HEK293 (cell line): Measurements from ENCODE around the gene F5.
A peak's percentile ranks its signal among the peaks of the same experiment; 100 is the strongest.

Experiments used
- CTCF ChIA-PET: fragments of 350-600 bp; formaldehyde crosslinking; extraction: SDS; loops from one replicate; lab custom pipeline; 2021; ENCODE audit warnings: antibody characterized with exemption; lab: Yijun Ruan, JAX
- POLR2A ChIA-PET: fragments of 300-600 bp; formaldehyde crosslinking; extraction: SDS; loops from one replicate; lab custom pipeline; 2020; ENCODE audit warnings: antibody characterized with exemption, inconsistent platforms; lab: Yijun Ruan, JAX
- H3K27ac ChIP-seq: fragments of 200-500 bp; sonication (Bioruptor generic); 2 replicates; pipeline ENCODE4 v1.5.1; 2014; ENCODE audit warnings: low read depth, low read length, control low read depth, inconsistent platforms; ENCODE audit errors: extremely low read depth
- H3K36me3 ChIP-seq, 2 experiments: fragments of 200-500 bp in 1 of 2; sonication (Bioruptor generic) in 1 of 2; 1 replicate in 1 of 2; 2 replicates in 1 of 2; pipeline ENCODE4 v1.5.1; 2014 to 2017; ENCODE audit warnings: inconsistent platforms in 2 of 2, low read length in 2 of 2; ENCODE audit not compliant: control insufficient read depth in 2 of 2, insufficient read depth in 1 of 2
- H3K4me1 ChIP-seq: fragments of 200-500 bp; sonication (Bioruptor generic); 2 replicates; pipeline ENCODE4 v1.5.1; 2014; ENCODE audit warnings: mild to moderate bottlenecking, low read length, inconsistent platforms; ENCODE audit not compliant: control insufficient read depth, insufficient read depth
- H3K4me3 ChIP-seq: 2 replicates; pipeline ENCODE4 v1.5.1; 2011; ENCODE audit warnings: low read depth, mild to moderate bottlenecking, control low read depth, low read length, moderate library complexity
- H3K9me3 ChIP-seq: fragments of 200-500 bp; sonication (Bioruptor generic); 2 replicates; pipeline ENCODE4 v1.5.1; 2014; ENCODE audit warnings: low read depth, low read length, inconsistent platforms; ENCODE audit not compliant: control insufficient read depth, insufficient read depth
- BCL11B ChIP-seq: fragments of 450-650 bp; formaldehyde crosslinking; IDR thresholded peaks from 2 replicates; pipeline ENCODE4 v1.5.1; 2016; ENCODE audit warnings: low read depth, missing biosample characterization, missing genetic modification characterization
- GLI2 ChIP-seq: fragments of 450-650 bp; formaldehyde crosslinking; IDR thresholded peaks from 2 replicates; pipeline ENCODE4; 2017; ENCODE audit warnings: missing biosample characterization, missing genetic modification characterization, low read depth, borderline replicate concordance
- IKZF3 ChIP-seq: fragments of 450-650 bp; IDR thresholded peaks from 2 replicates; pipeline ENCODE4 v1.5.0; 2018; ENCODE audit warnings: missing biosample characterization, mild to moderate bottlenecking, missing genetic modification characterization, moderate library complexity
- TCF7L2 ChIP-seq: IDR thresholded peaks from 2 replicates; pipeline ENCODE4 v1.6.1; 2011; ENCODE audit warnings: low read depth, mild to moderate bottlenecking, inconsistent platforms, low read length, moderate library complexity, borderline replicate concordance
- TRIM28 ChIP-seq: IDR thresholded peaks from 2 replicates; pipeline ENCODE4 v1.6.1; 2011; ENCODE audit warnings: low read length, control low read depth, borderline replicate concordance
- ZBTB1 ChIP-seq: fragments of 450-650 bp; formaldehyde crosslinking; IDR thresholded peaks from 2 replicates; pipeline ENCODE4 v1.5.1; 2016; ENCODE audit warnings: missing biosample characterization, missing genetic modification characterization
- ZBTB48 ChIP-seq: fragments of 450-650 bp; formaldehyde crosslinking; IDR thresholded peaks from 2 replicates; pipeline ENCODE4 v1.5.1; 2016; ENCODE audit warnings: missing biosample characterization, missing genetic modification characterization
- ZFP41 ChIP-seq: fragments of 450-650 bp; formaldehyde crosslinking; IDR thresholded peaks from 2 replicates; pipeline ENCODE4 v1.5.1; 2016; ENCODE audit warnings: missing biosample characterization, missing genetic modification characterization, borderline replicate concordance
- ZNF112 ChIP-seq: fragments of 450-650 bp; formaldehyde crosslinking; IDR thresholded peaks from 2 replicates; pipeline ENCODE4 v1.5.0; 2017; ENCODE audit warnings: missing biosample characterization, missing genetic modification characterization
- ZNF174 ChIP-seq: fragments of 450-650 bp; formaldehyde crosslinking; IDR thresholded peaks from 2 replicates; pipeline ENCODE4 v1.5.0; 2017; ENCODE audit warnings: missing biosample characterization, mild to moderate bottlenecking, missing genetic modification characterization
- ZNF175 ChIP-seq: fragments of 450-650 bp; formaldehyde crosslinking; IDR thresholded peaks from 2 replicates; pipeline ENCODE4 v1.5.1; 2016; ENCODE audit warnings: missing biosample characterization, missing genetic modification characterization
- ZNF23 ChIP-seq: fragments of 450-650 bp; formaldehyde crosslinking; IDR thresholded peaks from 2 replicates; pipeline ENCODE4 v1.5.1; 2016; ENCODE audit warnings: missing biosample characterization, missing genetic modification characterization, borderline replicate concordance
- ZNF324 ChIP-seq: fragments of 450-650 bp; formaldehyde crosslinking; IDR thresholded peaks from 2 replicates; pipeline ENCODE4 v1.5.1; 2016; ENCODE audit warnings: missing biosample characterization, missing genetic modification characterization
- ZNF335 ChIP-seq: fragments of 450-650 bp; formaldehyde crosslinking; conservative IDR thresholded peaks from 2 replicates; pipeline ENCODE4 v1.5.1; 2016; ENCODE audit warnings: missing biosample characterization, missing genetic modification characterization
- ZNF391 ChIP-seq: fragments of 450-650 bp; formaldehyde crosslinking; IDR thresholded peaks from 2 replicates; pipeline ENCODE4 v1.5.1; 2016; ENCODE audit warnings: low read depth, missing biosample characterization, missing genetic modification characterization, borderline replicate concordance
- ZNF433 ChIP-seq: fragments of 450-650 bp; formaldehyde crosslinking; IDR thresholded peaks from 2 replicates; pipeline ENCODE4 v1.5.1; 2016; ENCODE audit warnings: missing biosample characterization, missing genetic modification characterization, low read depth
- ZNF621 ChIP-seq: fragments of 450-650 bp; formaldehyde crosslinking; IDR thresholded peaks from 2 replicates; pipeline ENCODE4 v1.5.1; 2017; ENCODE audit warnings: missing biosample characterization, missing genetic modification characterization
- ZNF654 ChIP-seq: fragments of 450-650 bp; formaldehyde crosslinking; IDR thresholded peaks from 2 replicates; pipeline ENCODE4 v1.5.1; 2016; ENCODE audit warnings: low read depth, missing biosample characterization, missing genetic modification characterization
- ZNF664 ChIP-seq: fragments of 450-650 bp; formaldehyde crosslinking; IDR thresholded peaks from 2 replicates; pipeline ENCODE4 v1.5.1; 2016; ENCODE audit warnings: missing biosample characterization, missing genetic modification characterization
- ZNF843 ChIP-seq: fragments of 450-650 bp; formaldehyde crosslinking; IDR thresholded peaks from 2 replicates; pipeline ENCODE4 v1.5.1; 2016; ENCODE audit warnings: missing biosample characterization, missing genetic modification characterization
- TF ChIP-seq, protein P1 (sequence below): fragments of 450-650 bp; formaldehyde crosslinking; IDR thresholded peaks from 2 replicates; pipeline ENCODE4 v1.5.1; 2016; ENCODE audit warnings: missing biosample characterization, missing genetic modification characterization
- TF ChIP-seq, protein P2 (sequence below): fragments of 450-650 bp; formaldehyde crosslinking; IDR thresholded peaks from 2 replicates; pipeline ENCODE4 v1.5.1; 2016; ENCODE audit warnings: missing biosample characterization, missing genetic modification characterization
- TF ChIP-seq, protein P3 (sequence below): fragments of 450-650 bp; formaldehyde crosslinking; IDR thresholded peaks from 2 replicates; pipeline ENCODE4 v1.5.1; 2016; ENCODE audit warnings: missing biosample characterization, missing genetic modification characterization
- TF ChIP-seq, protein P4 (sequence below): fragments of 450-650 bp; formaldehyde crosslinking; IDR thresholded peaks from 2 replicates; pipeline ENCODE4 v1.5.1; 2016; ENCODE audit warnings: missing biosample characterization, missing genetic modification characterization

Gene F5

DNA sequence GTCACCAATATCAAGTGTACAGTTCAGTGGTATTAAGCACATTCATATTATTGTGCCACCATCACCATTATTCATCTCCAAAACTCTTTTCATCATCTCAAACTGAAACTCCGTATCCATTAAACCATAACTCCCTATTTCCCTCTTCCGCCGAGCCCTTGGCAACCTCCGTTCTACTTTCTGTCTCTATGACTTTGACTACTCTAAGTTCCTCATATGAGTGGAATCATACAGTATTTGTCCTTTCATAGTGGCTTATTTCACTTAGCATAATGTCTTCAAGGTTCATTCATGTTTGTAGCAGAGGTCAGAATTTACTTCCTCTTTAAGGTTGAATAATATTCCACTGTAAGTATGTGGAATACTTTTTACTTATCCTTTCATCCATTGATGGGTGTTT, 21.9 kb upstream of the F5 start (continued):
- no peak for TF ChIP-seq ZNF23 (tag by site-specific recombination)
- no peak for TF ChIP-seq BCL11B
- TF ChIP-seq ZBTB1 (tag by site-specific recombination), result no peak
- no peak for TF ChIP-seq ZNF391 (tag by site-specific recombination)
- no peak for TF ChIP-seq ZBTB48
- TF ChIP-seq, all 188 proteins: peak for 0

DNA sequence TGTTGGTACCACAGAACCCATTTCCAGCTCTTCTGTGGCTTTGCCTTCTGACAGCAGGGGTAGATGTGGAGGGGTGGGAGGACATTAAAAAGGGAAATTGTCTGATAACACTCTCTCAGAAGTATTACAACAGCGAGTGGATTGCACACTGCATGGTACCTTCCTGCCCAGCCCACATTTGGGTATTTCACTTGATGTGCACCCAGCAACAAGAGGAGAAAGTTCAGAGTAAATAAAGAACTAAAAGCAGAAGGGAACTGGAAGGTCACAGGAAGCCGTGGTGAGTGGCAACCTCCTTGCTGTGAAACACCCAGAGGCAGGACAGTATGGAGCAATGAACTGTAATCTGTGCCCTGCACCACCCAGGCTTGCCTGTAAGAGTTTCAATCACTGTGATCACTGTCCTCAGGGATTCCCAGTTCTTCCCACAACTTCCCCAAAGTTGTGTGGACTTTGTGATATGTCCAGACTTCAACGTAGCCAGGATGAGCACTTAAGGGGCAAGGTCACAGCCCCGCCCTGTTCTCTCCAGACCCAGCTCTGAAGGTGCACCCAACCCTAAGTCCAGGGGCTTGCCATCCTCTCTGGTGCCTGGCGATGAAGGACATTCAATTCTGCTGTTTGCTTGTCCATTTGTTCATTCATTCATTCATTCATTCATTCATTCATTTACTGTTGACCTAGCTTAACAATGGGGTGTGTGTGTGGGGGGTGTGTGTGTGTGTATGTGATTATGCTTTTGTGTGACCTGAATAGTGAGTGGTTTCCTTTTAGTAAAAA, 18.7 kb upstream of the F5 start:
- TF ChIP-seq TCF7L2 (no peak), ZFP41 (tag by site-specific recombination) (no peak)
- TF ChIP-seq, protein P1, sequence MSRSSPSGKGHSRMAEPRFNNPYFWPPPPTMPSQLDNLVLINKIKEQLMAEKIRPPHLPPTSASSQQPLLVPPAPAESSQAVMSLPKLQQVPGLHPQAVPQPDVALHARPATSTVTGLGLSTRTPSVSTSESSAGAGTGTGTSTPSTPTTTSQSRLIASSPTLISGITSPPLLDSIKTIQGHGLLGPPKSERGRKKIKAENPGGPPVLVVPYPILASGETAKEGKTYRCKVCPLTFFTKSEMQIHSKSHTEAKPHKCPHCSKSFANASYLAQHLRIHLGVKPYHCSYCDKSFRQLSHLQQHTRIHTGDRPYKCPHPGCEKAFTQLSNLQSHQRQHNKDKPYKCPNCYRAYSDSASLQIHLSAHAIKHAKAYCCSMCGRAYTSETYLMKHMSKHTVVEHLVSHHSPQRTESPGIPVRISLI (tag by site-specific recombination), result no peak
- TF ChIP-seq, protein P2, sequence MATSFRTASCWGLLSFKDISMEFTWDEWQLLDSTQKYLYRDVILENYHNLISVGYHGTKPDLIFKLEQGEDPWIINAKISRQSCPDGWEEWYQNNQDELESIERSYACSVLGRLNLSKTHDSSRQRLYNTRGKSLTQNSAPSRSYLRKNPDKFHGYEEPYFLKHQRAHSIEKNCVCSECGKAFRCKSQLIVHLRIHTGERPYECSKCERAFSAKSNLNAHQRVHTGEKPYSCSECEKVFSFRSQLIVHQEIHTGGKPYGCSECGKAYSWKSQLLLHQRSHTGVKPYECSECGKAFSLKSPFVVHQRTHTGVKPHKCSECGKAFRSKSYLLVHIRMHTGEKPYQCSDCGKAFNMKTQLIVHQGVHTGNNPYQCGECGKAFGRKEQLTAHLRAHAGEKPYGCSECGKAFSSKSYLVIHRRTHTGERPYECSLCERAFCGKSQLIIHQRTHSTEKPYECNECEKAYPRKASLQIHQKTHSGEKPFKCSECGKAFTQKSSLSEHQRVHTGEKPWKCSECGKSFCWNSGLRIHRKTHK (tag by site-specific recombination), result no peak
- TF ChIP-seq, protein P3, sequence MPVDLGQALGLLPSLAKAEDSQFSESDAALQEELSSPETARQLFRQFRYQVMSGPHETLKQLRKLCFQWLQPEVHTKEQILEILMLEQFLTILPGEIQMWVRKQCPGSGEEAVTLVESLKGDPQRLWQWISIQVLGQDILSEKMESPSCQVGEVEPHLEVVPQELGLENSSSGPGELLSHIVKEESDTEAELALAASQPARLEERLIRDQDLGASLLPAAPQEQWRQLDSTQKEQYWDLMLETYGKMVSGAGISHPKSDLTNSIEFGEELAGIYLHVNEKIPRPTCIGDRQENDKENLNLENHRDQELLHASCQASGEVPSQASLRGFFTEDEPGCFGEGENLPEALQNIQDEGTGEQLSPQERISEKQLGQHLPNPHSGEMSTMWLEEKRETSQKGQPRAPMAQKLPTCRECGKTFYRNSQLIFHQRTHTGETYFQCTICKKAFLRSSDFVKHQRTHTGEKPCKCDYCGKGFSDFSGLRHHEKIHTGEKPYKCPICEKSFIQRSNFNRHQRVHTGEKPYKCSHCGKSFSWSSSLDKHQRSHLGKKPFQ (tag by site-specific recombination), result no peak
- H3K4me1 ChIP-seq, result no peaks in the 10 kb centered on the region
- POLR2A ChIA-PET, result no interaction called here
- H3K9me3 ChIP-seq, result no peaks in the 10 kb centered on the region
- CTCF ChIA-PET, result no interaction called here
- H3K4me3 ChIP-seq, result no peak overlapping the region
- no peak overlapping the region for H3K27ac ChIP-seq
- no peaks in the 10 kb centered on the region for H3K36me3 ChIP-seq

DNA sequence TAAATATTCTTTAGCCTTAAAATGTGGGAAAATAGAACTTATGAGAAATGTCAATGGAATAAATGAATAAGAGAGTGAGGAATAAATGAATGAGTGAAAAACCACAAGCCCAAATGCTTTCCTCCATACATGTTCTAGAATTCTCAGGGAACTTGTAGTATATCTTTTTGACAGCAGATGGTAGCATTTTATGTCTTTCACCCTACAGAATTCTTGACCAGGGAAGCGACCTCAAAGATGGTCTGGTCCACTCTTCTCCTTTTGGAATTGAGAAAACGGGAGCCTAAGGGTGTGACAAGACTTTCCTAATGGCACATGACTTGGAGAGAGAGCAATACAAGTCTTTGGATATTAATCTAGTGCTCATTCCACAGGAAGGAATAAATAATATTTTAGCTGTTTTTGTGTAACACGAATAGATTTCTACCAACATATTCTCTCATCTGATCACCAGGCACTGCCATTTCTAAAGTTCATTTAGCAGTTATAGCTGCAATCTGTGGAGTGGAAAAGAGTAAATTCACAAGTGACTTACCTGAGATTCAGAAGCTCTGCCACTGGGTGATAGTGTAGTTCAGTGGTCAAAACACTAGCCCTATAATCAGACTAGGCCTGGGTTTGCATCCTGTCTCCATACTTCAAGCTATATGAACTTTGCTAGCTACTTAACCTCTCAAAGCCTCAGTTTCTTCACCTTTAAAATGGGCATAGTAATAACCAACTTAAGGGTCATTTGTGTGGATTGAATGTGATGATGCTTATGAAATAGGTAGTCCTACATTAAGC, 15.0 kb upstream of the F5 start:
- H3K27ac ChIP-seq, result no peak overlapping the region
- H3K4me1 ChIP-seq, result no peaks in the 10 kb centered on the region
- ChIA-PET POLR2A (no interaction called here), CTCF (interaction anchor here (0.6 to 3.1 kb wide), 30 partner anchors 9 to 988 kb away, joined by 3 to 50 read pairs (median 4); partner anchors contain the start of gene F5)
- no peaks in the 10 kb centered on the region for H3K9me3 ChIP-seq
- H3K4me3 ChIP-seq, result no peak overlapping the region
- no peaks in the 10 kb centered on the region for H3K36me3 ChIP-seq
- no peak for TF ChIP-seq ZNF112
- TF ChIP-seq ZNF654, result peak; percentile 63
- no peak for TF ChIP-seq ZNF174 (tag by site-specific recombination)
- no peak for TF ChIP-seq IKZF3 (tag by site-specific recombination)
- no peak for TF ChIP-seq ZBTB1 (tag by site-specific recombination)
- no peak for TF ChIP-seq ZNF175 (tag by site-specific recombination)
- no peak for TF ChIP-seq TRIM28
- TF ChIP-seq ZNF335 (tag by site-specific recombination), result 0 out of 2 replicates have a peak, but pooled peaks have one; percentile 20
- no peak for TF ChIP-seq GLI2 (tag by site-specific recombination)
- no peak for TF ChIP-seq ZNF664 (tag by site-specific recombination)
- TF ChIP-seq ZNF324, result no peak
- no peak for TF ChIP-seq ZNF433 (tag by site-specific recombination)
- no peak for TF ChIP-seq ZFP41 (tag by site-specific recombination)
- TF ChIP-seq, protein P4, sequence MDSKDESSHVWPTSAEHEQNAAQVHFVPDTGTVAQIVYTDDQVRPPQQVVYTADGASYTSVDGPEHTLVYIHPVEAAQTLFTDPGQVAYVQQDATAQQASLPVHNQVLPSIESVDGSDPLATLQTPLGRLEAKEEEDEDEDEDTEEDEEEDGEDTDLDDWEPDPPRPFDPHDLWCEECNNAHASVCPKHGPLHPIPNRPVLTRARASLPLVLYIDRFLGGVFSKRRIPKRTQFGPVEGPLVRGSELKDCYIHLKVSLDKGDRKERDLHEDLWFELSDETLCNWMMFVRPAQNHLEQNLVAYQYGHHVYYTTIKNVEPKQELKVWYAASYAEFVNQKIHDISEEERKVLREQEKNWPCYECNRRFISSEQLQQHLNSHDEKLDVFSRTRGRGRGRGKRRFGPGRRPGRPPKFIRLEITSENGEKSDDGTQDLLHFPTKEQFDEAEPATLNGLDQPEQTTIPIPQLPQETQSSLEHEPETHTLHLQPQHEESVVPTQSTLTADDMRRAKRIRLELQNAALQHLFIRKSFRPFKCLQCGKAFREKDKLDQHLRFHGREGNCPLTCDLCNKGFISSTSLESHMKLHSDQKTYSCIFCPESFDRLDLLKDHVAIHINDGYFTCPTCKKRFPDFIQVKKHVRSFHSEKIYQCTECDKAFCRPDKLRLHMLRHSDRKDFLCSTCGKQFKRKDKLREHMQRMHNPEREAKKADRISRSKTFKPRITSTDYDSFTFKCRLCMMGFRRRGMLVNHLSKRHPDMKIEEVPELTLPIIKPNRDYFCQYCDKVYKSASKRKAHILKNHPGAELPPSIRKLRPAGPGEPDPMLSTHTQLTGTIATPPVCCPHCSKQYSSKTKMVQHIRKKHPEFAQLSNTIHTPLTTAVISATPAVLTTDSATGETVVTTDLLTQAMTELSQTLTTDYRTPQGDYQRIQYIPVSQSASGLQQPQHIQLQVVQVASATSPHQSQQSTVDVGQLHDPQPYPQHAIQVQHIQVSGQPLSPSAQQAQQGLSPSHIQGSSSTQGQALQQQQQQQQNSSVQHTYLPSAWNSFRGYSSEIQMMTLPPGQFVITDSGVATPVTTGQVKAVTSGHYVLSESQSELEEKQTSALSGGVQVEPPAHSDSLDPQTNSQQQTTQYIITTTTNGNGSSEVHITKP (tag by site-specific recombination), result peak; percentile 66
- TF ChIP-seq ZNF621 (tag by site-specific recombination), result no peak
- no peak for TF ChIP-seq ZNF843
